Gastroesophageal sphincter (tissue), 3 donors: Measurements from ENCODE around the gene TBC1D8.

ENCODE experiments used
- CTCF ChIP-seq, 4 experiments: fragments of 200-600 bp in 2 of 4; fragments of 450-650 bp in 2 of 4; sonication (generic) in 1 of 4; IDR thresholded peaks; one replicate each; pipeline ENCODE4 v1.5.1; 2017 to 2019; ENCODE audit warnings: antibody characterized with exemption in 4 of 4, mild to moderate bottlenecking in 2 of 4, moderate library complexity in 2 of 4
- POLR2A ChIP-seq, 2 donors: fragments of 450-650 bp; IDR thresholded peaks; one replicate each; pipeline ENCODE4 v1.6.1; 2017; ENCODE audit warnings: antibody characterized with exemption in 2 of 2, mild to moderate bottlenecking in 2 of 2, moderate library complexity in 1 of 2
- POLR2AphosphoS5 ChIP-seq: sonication (generic); formaldehyde crosslinking; IDR thresholded peaks from one replicate; pipeline ENCODE4 v1.6.1; 2017; ENCODE audit warnings: antibody characterized with exemption

DNA sequence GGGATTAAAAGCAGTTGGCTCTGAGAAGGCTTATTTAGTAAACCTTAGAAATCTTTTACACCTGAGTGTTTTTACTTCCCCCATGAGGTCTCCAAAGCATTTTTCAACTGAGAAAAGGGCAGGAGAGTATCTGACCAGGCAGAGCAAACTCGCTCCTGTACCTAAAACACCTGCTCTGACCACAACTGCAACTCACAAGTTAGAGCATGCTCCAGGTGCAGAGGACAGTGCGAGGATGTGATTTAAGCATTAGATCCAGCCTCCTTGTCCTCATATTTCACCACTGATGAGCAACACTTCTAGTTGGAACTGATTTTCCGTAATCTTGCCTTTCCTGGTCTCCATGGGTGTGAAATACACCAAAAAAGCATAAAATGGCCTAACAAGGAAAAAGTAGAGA is 34.5 kb upstream of the TBC1D8 start:
- no peak for TF ChIP-seq CTCF (IDR thresholded peaks at IDR 0.05)
- TF ChIP-seq POLR2AphosphoS5, result no peak
- no peak for TF ChIP-seq POLR2A (IDR thresholded peaks at IDR 0.05)
